CD4-positive, alpha-beta T cell (primary cell): Measurements from ENCODE around the gene FITM2. TPM values are rescaled to one million over a fixed set of nuclear protein-coding genes. Genes with fewer than 3 reads are reported as not detected.
"Not testable (repeated sequence)": the region's sequence is repeated elsewhere in the genome, so short reads cannot be mapped to it uniquely, and the experiment has no call there.

ENCODE experiments used
- ATAC-seq: fragments of 200-7000 bp; cut with Tn5 transposase; one replicate; pipeline ENCODE4 v1.10.0; 2022; ENCODE audit warnings: mild to moderate bottlenecking; ENCODE audit not compliant: poor library complexity
- CTCF ChIA-PET: fragments of 350-600 bp; sonication (Branson Sonifier 250); formaldehyde crosslinking; loops from one replicate; lab custom pipeline; 2021; ENCODE audit warnings: antibody characterized with exemption, inconsistent platforms; lab: Charles Lee
- POLR2A ChIA-PET: fragments of 350-600 bp; sonication (Branson Sonifier 250); formaldehyde crosslinking; loops from one replicate; lab custom pipeline; 2021; ENCODE audit warnings: antibody characterized with exemption, inconsistent platforms; lab: Charles Lee
- DNase-seq, 14 experiments: peaks; one replicate each; pipeline ENCODE4 v3.0.0-alpha.2; 2013 to 2020; ENCODE audit warnings: mixed read lengths in 2 of 14
- H3K27ac ChIP-seq, 2 donors: one replicate each; pipeline versions ENCODE4 v1.5.1 to v1.7.0; 2013; ENCODE audit warnings: low read length in 2 of 2, low read depth in 1 of 2, mild to moderate bottlenecking in 1 of 2
- H3K27me3 ChIP-seq, 2 experiments: 1 replicate in 1 of 2; 2 replicates in 1 of 2; pipeline versions ENCODE4 v1.6.1 to v1.7.0; 2013; ENCODE audit warnings: low read length in 2 of 2, control low read depth in 1 of 2, mild to moderate bottlenecking in 1 of 2, moderate library complexity in 1 of 2; ENCODE audit not compliant: insufficient read depth in 2 of 2, control insufficient read depth in 1 of 2
- H3K36me3 ChIP-seq: one replicate; pipeline ENCODE4 v1.6.1; 2013; ENCODE audit warnings: low read length, control low read depth; ENCODE audit not compliant: insufficient read depth
- H3K4me1 ChIP-seq: one replicate; pipeline ENCODE4 v1.6.1; 2013; ENCODE audit warnings: low read length, control low read depth; ENCODE audit not compliant: insufficient read depth
- H3K4me3 ChIP-seq: one replicate; pipeline ENCODE4 v1.5.1; 2013; ENCODE audit warnings: mild to moderate bottlenecking, low read length, moderate library complexity
- H3K9me3 ChIP-seq, 2 experiments: 1 replicate in 1 of 2; 2 replicates in 1 of 2; pipeline versions ENCODE4 v1.6.1 to v1.7.0; 2013; ENCODE audit warnings: low read length in 2 of 2, mild to moderate bottlenecking in 2 of 2, control low read depth in 1 of 2, moderate library complexity in 1 of 2; ENCODE audit not compliant: control insufficient read depth in 1 of 2, insufficient read depth in 1 of 2
- H3K27ac Mint-ChIP-seq: one replicate; pipeline ENCODE4 v1.8.0; 2020; ENCODE audit warnings: mixed read lengths
- H3K27me3 Mint-ChIP-seq: one replicate; pipeline ENCODE4 v1.8.0; 2021; ENCODE audit warnings: mixed read lengths
- H3K36me3 Mint-ChIP-seq: one replicate; pipeline ENCODE4 v1.8.0; 2021; ENCODE audit warnings: low read depth, mixed read lengths
- H3K4me1 Mint-ChIP-seq: one replicate; pipeline ENCODE4 v1.8.0; 2021; ENCODE audit warnings: low read depth, mixed read lengths
- H3K4me3 Mint-ChIP-seq: one replicate; pipeline ENCODE4 v1.8.0; 2020; ENCODE audit warnings: mild to moderate bottlenecking, mixed read lengths
- H3K9me3 Mint-ChIP-seq: one replicate; pipeline ENCODE4 v1.8.0; 2020; ENCODE audit warnings: mixed read lengths
- intact Hi-C, 2 experiments: fragments of 100-400 bp; cut with DNase I in 1 of 2; cut with micrococcal nuclease in 1 of 2; formaldehyde crosslinking; loops; one replicate each; pipeline versions ENCODE4 v1.15.1 to v1.9.0; 2023 to 2025; cut with DNase I, micrococcal nuclease
- total RNA-seq, 174 experiments: library from RNA in 2 of 174; stranded (reverse) in 2 of 174; gene quantifications; one replicate each; pipeline ENCODE4 v1.2.3 and lab custom pipeline; 2021 to 2026
- TF ChIP-seq, protein P1 (sequence below): fragments of 200-600 bp; IDR thresholded peaks from one replicate; pipeline ENCODE4 v1.8.0; 2022; ENCODE audit warnings: antibody characterized with exemption, mild to moderate bottlenecking

Gene FITM2
- total RNA-seq, 2 experiments from 2014 or later: 3.2 to 3.4 TPM

- H3K4me1 Mint-ChIP-seq: peaks cover 10% of the 10 kb centered on the region
- no peak for ATAC-seq
- no peaks in the 10 kb centered on the region for H3K9me3 Mint-ChIP-seq
These were observed 8.3 kb downstream of the FITM2 start for GRCh38 chr20:44302736-44303135.

GRCh38 chr20:44302026-44302669 is 8.9 kb downstream of the FITM2 start:
- intact Hi-C loops: no loop called here
- CTCF ChIA-PET: no interaction called here

More at GRCh38 chr20:44302736-44303135, 8.3 kb downstream of the FITM2 start:
- Mint-ChIP-seq H3K27me3 (no peaks in the 10 kb centered on the region), H3K27ac (no peak overlapping the region), H3K4me3 (no peak overlapping the region), H3K36me3 (peaks cover 29% of the 10 kb centered on the region)
- DNase-seq: no peak
- intact Hi-C loops: no loop called here
- Histone ChIP-seq H3K9me3 (no peaks in the 10 kb centered on the region), H3K27me3 (no peaks in the 10 kb centered on the region), H3K27ac (no peak overlapping the region), H3K36me3 (peaks cover 8% of the 10 kb centered on the region), H3K4me1 (no peaks in the 10 kb centered on the region), H3K4me3 (no peak overlapping the region)
- POLR2A ChIA-PET: no interaction called here
- TF ChIP-seq, protein P1, sequence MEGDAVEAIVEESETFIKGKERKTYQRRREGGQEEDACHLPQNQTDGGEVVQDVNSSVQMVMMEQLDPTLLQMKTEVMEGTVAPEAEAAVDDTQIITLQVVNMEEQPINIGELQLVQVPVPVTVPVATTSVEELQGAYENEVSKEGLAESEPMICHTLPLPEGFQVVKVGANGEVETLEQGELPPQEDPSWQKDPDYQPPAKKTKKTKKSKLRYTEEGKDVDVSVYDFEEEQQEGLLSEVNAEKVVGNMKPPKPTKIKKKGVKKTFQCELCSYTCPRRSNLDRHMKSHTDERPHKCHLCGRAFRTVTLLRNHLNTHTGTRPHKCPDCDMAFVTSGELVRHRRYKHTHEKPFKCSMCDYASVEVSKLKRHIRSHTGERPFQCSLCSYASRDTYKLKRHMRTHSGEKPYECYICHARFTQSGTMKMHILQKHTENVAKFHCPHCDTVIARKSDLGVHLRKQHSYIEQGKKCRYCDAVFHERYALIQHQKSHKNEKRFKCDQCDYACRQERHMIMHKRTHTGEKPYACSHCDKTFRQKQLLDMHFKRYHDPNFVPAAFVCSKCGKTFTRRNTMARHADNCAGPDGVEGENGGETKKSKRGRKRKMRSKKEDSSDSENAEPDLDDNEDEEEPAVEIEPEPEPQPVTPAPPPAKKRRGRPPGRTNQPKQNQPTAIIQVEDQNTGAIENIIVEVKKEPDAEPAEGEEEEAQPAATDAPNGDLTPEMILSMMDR: no peak
- CTCF ChIA-PET: no interaction called here

DNA sequence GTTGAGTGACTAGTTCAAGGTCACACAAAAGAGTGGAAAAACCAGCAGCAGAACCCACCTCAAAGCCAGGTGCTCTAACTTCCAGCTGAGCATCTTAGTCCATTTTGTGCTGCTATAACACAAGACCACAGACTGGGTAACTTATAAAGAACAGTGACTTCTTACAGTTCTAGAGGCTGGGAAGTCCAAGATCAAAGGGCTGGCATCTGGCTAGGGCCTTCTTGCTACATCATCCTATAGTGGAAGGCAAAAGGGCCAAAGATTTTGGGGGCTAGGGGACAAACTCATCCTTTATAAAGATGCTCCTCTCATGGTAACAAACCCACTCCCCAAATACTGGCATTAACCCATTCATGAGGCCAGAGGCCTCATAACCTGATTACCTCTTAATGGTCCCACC is 9.7 kb downstream of the FITM2 start:
- H3K36me3 ChIP-seq: peaks cover 4% of the 10 kb centered on the region
- ChIA-PET POLR2A (interaction anchor here (1.4 to 1.7 kb wide), 2 partner anchors 10 to 83 kb away, joined by 4 to 5 read pairs; partner anchors contain the start of gene FITM2), CTCF (interaction anchor here (1.6 kb wide), 1 partner anchor 10 kb away, joined by 4 read pairs; the partner anchor contains the start of gene FITM2)
- H3K27me3 Mint-ChIP-seq: no peaks in the 10 kb centered on the region
- no peaks in the 10 kb centered on the region for H3K27me3 ChIP-seq
- peaks cover 22% of the 10 kb centered on the region for H3K36me3 Mint-ChIP-seq
- no peak for ATAC-seq
- no peaks in the 10 kb centered on the region for H3K9me3 Mint-ChIP-seq
- no peak overlapping the region for H3K4me3 ChIP-seq
- no peak overlapping the region for H3K27ac ChIP-seq
- no peak overlapping the region for H3K27ac Mint-ChIP-seq
- no peak for DNase-seq
- TF ChIP-seq, protein P1: no peak
- intact Hi-C loops: no loop called here
- H3K4me1 Mint-ChIP-seq: peaks cover 6% of the 10 kb centered on the region
- no peaks in the 10 kb centered on the region for H3K9me3 ChIP-seq
- H3K4me1 ChIP-seq: no peaks in the 10 kb centered on the region
- H3K4me3 Mint-ChIP-seq: no peak overlapping the region

More at GRCh38 chr20:44302026-44302669, 8.9 kb downstream of the FITM2 start:
- Histone ChIP-seq H3K36me3 (peaks cover 8% of the 10 kb centered on the region), H3K4me1 (no peaks in the 10 kb centered on the region), H3K4me3 (no peak overlapping the region), H3K27ac (no peak overlapping the region), H3K9me3 (no peaks in the 10 kb centered on the region), H3K27me3 (no peaks in the 10 kb centered on the region)
- TF ChIP-seq, protein P1: no peak
- H3K27me3 Mint-ChIP-seq: no peaks in the 10 kb centered on the region
- POLR2A ChIA-PET: no interaction called here
- no peak for DNase-seq
- H3K27ac Mint-ChIP-seq: no peak overlapping the region
- peaks cover 29% of the 10 kb centered on the region for H3K36me3 Mint-ChIP-seq
- H3K9me3 Mint-ChIP-seq: no peaks in the 10 kb centered on the region
- H3K4me1 Mint-ChIP-seq: peaks cover 10% of the 10 kb centered on the region
- no peak for ATAC-seq
- H3K4me3 Mint-ChIP-seq: no peak overlapping the region

DNA sequence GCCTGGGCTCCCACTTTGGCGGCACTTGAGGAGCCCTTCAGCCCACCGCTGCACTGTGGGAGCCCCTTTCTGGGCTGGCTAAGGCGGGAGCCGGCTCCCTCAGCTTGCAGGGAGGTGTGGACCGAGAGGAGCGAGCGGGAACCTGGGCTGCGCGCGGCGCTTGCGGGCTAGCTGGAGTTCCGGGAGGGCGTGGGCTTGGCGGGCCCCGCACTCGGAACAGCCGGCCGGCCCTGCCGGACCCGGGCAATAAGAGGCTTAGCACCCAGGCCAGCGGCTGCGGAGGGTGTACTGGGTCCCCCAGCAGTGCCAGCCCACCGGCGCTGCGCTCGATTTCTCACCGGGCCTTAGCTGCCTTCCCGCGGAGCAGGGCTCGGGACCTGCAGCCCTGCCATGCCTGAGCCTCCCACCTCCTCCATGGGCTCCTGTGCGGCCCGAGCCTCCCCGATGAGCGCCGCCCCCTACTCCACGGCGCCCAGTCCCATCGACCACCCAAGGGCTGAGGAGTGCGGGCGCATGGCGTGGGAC is 11.9 kb downstream of the FITM2 start:
- H3K4me3 ChIP-seq, intact Hi-C loops, DNase-seq, H3K27ac ChIP-seq, CTCF ChIA-PET, H3K4me1 ChIP-seq, H3K27me3 ChIP-seq, H3K9me3 ChIP-seq, H3K27me3 Mint-ChIP-seq, H3K4me1 Mint-ChIP-seq, H3K36me3 ChIP-seq, H3K4me3 Mint-ChIP-seq, H3K27ac Mint-ChIP-seq, POLR2A ChIA-PET, ATAC-seq, H3K9me3 Mint-ChIP-seq: not testable (repeated sequence)
- H3K36me3 Mint-ChIP-seq: peaks cover 13% of the 10 kb centered on the region
